NB4 (cell line): Measurements from ENCODE around the gene ASGR2.

ENCODE experiments used
- CTCF ChIP-seq: IDR thresholded peaks from one replicate; pipeline ENCODE4 v1.5.1; 2012; ENCODE audit warnings: low read depth, low read length
- MAX ChIP-seq: IDR thresholded peaks from 2 replicates; pipeline ENCODE4 v1.6.1; 2011; ENCODE audit warnings: low read depth, low read length
- POLR2A ChIP-seq: IDR thresholded peaks from 2 replicates; pipeline ENCODE4 v1.6.1; 2011; ENCODE audit warnings: mild to moderate bottlenecking; ENCODE audit not compliant: insufficient read length; ENCODE audit errors: extremely low read depth

- no peak for TF ChIP-seq CTCF
- no peak for TF ChIP-seq POLR2A
- TF ChIP-seq MAX, result no peak
These were observed 13.5 kb upstream of the ASGR2 start for GRCh38 chr17:7128160-7128559.
